Effector CD4-positive, alpha-beta T cell (primary cell): ENCODE data around the gene CRPPA.
"Not testable (repeated sequence)": the region's sequence is repeated elsewhere in the genome, so short reads cannot be mapped to it uniquely, and the experiment has no call there.

Source experiments
- DNase-seq: peaks from one replicate; pipeline ENCODE4 v3.0.0-alpha.2; 2020

CRPPA gene

DNA sequence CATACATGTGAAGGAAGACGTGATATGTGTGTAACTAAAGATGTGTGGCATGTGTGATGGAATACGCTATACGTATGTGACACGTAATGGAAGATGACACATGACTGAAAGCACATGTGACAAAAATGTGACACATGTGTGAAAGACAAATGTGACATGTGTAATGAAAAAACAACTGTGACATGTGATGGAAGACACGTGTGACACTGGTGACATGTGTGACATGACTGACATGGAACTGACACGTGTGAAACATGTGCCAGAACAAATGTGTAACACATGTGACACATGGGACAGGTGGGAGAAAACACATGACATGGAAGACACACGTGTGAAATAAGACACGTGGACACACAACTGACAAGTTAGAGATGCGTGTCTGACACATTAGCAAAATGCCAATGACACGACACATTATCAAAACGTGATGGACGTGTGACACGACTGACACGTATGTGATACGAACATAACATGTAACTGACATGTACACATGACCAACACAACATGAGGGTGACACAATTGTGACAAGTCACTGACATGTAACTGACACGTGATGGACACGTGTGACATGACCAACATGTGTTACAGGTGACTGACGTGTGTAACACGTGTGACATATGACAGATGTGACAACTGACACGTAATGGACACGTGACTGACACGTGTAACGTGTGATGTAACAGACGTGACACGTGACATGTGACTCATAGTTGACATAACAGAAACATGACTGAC is 24.4 kb downstream of the CRPPA start:
- DNase-seq: no peak

DNA sequence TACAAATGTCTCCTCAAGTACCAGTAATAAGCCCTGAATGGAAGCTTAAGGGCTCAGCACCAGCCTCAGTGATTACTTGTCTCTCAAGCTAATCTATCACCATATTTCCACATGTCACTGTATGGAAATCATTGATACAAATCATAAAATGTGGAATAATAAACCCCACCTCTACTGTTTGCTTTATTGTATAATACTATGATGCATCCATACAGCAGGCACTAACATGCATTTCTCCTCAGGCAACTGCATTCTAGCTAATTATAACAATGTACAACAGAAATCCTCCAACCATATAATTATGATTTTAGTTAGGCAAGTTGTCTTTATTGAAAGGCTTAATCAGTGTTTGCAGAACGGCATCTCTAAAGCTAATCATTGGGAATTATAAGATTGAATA is 26.2 kb downstream of the CRPPA start:
- no peak for DNase-seq

DNA sequence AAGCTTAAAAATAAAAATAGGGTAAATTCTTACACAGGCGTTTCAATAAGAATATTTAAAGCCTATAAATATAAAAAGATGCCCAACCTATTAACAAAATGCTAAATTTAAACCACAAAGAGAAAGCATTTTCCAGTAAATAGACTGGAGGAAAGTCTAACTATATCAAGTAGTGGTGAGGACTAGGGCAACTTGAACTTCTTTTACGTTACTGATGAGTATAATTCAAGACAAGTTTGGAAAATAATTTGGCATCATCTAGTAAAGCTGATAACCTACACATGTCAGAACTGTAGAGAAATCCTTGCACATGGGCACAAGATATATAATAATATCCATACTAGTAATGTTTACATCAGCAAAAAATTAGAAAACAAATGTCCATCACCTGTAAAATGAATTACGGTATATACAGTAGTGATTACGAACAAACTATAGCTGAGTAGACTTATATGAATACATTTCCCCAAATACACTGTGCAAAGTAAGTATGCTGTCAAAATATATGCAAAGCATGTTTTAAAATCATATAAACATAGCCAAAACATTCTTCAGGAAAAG is 27.4 kb downstream of the CRPPA start:
- no peak for DNase-seq

DNA sequence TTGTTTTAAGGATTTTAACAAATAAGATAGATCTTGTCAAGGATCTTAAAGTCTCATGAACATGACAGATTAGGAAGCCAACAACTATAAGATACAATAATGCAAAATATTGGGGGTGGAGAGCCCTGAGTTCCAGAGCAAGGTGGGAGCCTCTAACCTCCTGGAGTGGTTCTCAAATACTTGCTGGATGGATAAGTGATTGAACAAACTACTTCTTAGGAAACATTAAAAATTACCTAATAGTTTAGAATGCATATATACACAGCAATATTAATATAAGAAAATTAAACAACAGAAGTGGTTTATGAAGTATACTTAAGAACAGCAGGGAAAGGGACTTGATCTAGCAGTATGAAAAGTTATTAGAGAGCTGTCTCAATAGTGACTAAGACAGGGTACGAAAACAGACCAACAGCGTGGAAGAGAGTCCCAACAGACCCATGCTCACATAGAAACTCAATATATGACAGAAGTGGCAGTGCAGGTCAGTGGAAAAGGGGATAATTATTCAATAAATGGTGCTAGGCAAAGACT is 28.3 kb downstream of the CRPPA start:
- DNase-seq: no peak

DNA sequence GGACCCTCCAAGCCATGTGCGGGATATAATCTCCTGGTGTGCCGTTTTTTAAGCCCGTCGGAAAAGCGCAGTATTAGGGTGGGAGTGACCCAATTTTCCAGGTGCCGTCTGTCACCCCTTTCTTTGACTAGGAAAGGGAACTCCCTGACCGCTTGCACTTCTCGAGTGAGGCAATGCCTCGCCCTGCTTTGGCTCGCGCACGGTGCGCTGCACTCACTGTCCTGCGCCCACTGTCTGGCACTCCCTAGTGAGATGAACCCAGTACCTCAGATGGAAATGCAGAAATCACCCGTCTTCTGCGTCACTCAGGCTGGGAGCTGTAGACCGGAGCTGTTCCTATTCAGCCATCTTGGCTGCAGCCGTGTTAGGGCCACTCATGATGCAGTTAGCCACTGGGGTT is 37.6 kb downstream of the CRPPA start:
- not testable (repeated sequence) for DNase-seq

DNA sequence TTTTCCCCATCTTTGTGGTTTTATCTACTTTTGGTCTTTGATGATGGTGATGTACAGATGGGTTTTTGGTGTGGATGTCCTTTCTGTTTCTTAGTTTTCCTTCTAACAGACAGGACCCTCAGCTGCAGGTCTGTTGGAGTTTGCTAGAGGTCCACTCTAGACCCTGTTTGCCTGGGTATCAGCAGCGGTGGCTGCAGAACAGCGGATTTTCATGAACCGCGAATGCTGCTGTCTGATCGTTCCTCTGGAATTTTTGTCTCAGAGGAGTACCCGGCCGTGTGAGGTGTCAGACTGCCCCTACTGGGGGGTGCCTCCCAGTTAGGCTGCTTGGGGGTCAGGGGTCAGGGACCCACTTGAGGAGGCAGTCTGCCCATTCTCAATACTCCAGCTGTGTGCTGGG is 38.2 kb downstream of the CRPPA start:
- not testable (repeated sequence) for DNase-seq
